Measurements from ENCODE around the gene GLRX. TPM values are rescaled to one million over a fixed set of nuclear protein-coding genes. Genes with fewer than 3 reads are reported as not detected.
"Not testable (repeated sequence)": the region's sequence is repeated elsewhere in the genome, so short reads cannot be mapped to it uniquely, and the experiment has no call there.

GLRX gene
- polyA plus RNA-seq, 1 donor (not counting 4 experiments of a cell fraction or from before 2014, with no cell fraction given) = 15.6 TPM

DNA sequence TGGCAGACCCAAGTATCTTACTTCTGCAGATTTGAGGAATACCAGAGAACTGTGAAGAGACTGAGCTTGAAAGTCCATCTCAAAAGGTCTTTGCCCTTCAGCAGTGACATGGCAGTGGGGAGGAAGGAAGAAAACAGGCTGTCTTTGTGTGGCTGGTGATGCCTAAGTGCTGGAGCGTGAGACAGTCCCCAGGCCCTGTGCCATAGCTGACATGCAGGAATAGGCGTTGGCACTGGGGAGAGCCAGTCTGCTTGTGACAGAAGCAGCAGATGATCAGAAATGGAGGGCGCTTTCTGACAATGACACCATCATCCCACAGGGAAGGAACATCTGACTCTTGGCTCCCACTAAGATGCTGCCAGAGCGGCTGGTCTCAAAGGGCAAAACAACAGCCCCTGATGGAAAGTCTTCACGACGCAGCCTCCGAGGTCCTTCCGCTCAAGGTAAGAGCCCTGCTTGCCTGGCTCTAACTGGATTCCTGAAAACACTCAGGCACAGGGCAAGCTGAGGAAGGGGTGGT is 15.5 kb upstream of the GLRX start:
- no peak for FAIRE-seq

DNA sequence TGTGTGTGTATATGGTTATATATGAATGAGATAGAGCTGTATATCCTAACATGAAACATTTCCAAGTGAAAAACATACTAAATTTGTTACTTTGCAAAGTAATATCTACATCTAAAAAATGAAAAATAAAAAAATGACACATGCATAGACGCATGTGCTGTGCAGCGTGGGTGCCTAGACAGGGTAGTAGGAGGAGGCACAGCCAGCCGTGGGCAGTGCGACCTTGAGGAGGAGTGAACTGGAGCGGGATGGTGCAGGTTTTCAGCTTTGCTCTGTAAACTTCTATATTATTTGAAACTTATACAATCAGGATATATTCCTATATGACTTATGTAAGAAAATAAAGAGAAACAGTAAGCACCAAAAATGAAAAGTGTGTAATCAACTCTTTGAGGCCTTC is 15.0 kb upstream of the GLRX start:
- H3K27ac ChIP-seq (ENCODE audit: control insufficient read depth, insufficient read depth, low read length) = no peak overlapping the region
- no peak for FAIRE-seq
- H3K79me2 ChIP-seq (ENCODE audit: control insufficient read depth, insufficient read depth, low read length) = no peaks in the 10 kb centered on the region

More for the DNA sequence above, 15.5 kb upstream of the GLRX start:
- no peak overlapping the region for H2AFZ ChIP-seq (ENCODE audit: control insufficient read depth, low read length)
- no peak overlapping the region for H3K27ac ChIP-seq (ENCODE audit: control insufficient read depth, insufficient read depth, low read length)
- no peaks in the 10 kb centered on the region for H4K20me1 ChIP-seq (ENCODE audit: control insufficient read depth, extremely low read depth, insufficient read depth, low read length)
- H3K9me1 ChIP-seq (ENCODE audit: control insufficient read depth, extremely low read depth, insufficient read depth, low read length) = no peaks in the 10 kb centered on the region
- H3K36me3 ChIP-seq (ENCODE audit: control insufficient read depth in 2 of 2, extremely low read depth in 1 of 2, insufficient read depth in 2 of 2, low read length in 2 of 2) = no peaks in the 10 kb centered on the region
- H3K9ac ChIP-seq (ENCODE audit: control insufficient read depth, extremely low read depth, insufficient read depth, low read length) = no peak overlapping the region
- DNase-seq (ENCODE audit: low read depth, low spot score) = no peak
- H3K4me1 ChIP-seq (ENCODE audit: control insufficient read depth, extremely low read depth, insufficient read depth, low read length) = peaks cover 2% of the 10 kb centered on the region
- TF ChIP-seq EZH2 (IDR thresholded peaks at IDR 0.05; ENCODE audit: low read length) = no peak
- TF ChIP-seq, protein P1, sequence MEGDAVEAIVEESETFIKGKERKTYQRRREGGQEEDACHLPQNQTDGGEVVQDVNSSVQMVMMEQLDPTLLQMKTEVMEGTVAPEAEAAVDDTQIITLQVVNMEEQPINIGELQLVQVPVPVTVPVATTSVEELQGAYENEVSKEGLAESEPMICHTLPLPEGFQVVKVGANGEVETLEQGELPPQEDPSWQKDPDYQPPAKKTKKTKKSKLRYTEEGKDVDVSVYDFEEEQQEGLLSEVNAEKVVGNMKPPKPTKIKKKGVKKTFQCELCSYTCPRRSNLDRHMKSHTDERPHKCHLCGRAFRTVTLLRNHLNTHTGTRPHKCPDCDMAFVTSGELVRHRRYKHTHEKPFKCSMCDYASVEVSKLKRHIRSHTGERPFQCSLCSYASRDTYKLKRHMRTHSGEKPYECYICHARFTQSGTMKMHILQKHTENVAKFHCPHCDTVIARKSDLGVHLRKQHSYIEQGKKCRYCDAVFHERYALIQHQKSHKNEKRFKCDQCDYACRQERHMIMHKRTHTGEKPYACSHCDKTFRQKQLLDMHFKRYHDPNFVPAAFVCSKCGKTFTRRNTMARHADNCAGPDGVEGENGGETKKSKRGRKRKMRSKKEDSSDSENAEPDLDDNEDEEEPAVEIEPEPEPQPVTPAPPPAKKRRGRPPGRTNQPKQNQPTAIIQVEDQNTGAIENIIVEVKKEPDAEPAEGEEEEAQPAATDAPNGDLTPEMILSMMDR (optimal IDR thresholded peaks at IDR 0.05 in 1 of 3, IDR thresholded peaks at IDR 0.05 in 1 of 3, conservative IDR thresholded peaks at IDR 0.05 in 1 of 3; ENCODE audit: extremely low read depth in 1 of 3, insufficient read depth in 2 of 3, low read length in 3 of 3) = no peak
- no peaks in the 10 kb centered on the region for H3K27me3 ChIP-seq (ENCODE audit: control insufficient read depth, extremely low read depth, insufficient read depth, low read length)
- no peaks in the 10 kb centered on the region for H3K79me2 ChIP-seq (ENCODE audit: control insufficient read depth, insufficient read depth, low read length)
- dilution Hi-C loops (cut with MboI; ENCODE audit: extremely low pct_ligation_motif_present, low sequenced_read_pairs) = no loop called here
- H3K4me2 ChIP-seq (ENCODE audit: control insufficient read depth, extremely low read depth, insufficient read depth, low read depth, low read length) = no peak overlapping the region
- H3K4me3 ChIP-seq (ENCODE audit: control insufficient read depth in 2 of 3, extremely low read depth in 1 of 3, insufficient read depth in 2 of 3, low read depth in 1 of 3, low read length in 3 of 3) = no peak overlapping the region
- H3K9me3 ChIP-seq (ENCODE audit: control insufficient read depth, low read depth, low read length) = no peaks in the 10 kb centered on the region

DNA sequence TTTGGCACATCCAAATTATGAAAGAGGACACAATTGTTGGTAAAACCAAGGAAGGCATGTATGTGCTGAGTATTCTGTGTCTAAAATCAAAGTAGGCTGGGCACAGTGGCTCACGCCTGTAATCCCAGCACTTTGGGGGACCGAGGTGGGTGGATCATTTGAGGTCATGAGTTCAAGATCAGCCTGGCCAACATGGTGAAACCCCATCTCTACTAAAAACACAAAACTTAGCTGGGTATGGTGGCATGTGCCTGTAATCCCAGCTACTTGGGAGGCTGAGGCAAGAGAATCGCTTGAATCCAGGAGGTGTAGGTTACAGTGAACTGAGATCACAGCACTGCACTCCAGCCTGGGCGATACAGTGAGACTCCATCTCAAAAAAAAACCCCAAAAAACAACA is 14.4 kb upstream of the GLRX start:
- DNase-seq (ENCODE audit: low read depth, low spot score); H3K4me3 ChIP-seq (ENCODE audit: control insufficient read depth in 2 of 3, extremely low read depth in 1 of 3, insufficient read depth in 2 of 3, low read depth in 1 of 3, low read length in 3 of 3); H3K9me1 ChIP-seq (ENCODE audit: control insufficient read depth, extremely low read depth, insufficient read depth, low read length); H3K36me3 ChIP-seq (ENCODE audit: control insufficient read depth in 2 of 2, extremely low read depth in 1 of 2, insufficient read depth in 2 of 2, low read length in 2 of 2); H4K20me1 ChIP-seq (ENCODE audit: control insufficient read depth, extremely low read depth, insufficient read depth, low read length); dilution Hi-C loops (cut with MboI; ENCODE audit: extremely low pct_ligation_motif_present, low sequenced_read_pairs); H3K9ac ChIP-seq (ENCODE audit: control insufficient read depth, extremely low read depth, insufficient read depth, low read length); H2AFZ ChIP-seq (ENCODE audit: control insufficient read depth, low read length); H3K9me3 ChIP-seq (ENCODE audit: control insufficient read depth, low read depth, low read length); H3K4me2 ChIP-seq (ENCODE audit: control insufficient read depth, extremely low read depth, insufficient read depth, low read depth, low read length); FAIRE-seq; H3K79me2 ChIP-seq (ENCODE audit: control insufficient read depth, insufficient read depth, low read length); H3K27me3 ChIP-seq (ENCODE audit: control insufficient read depth, extremely low read depth, insufficient read depth, low read length); H3K4me1 ChIP-seq (ENCODE audit: control insufficient read depth, extremely low read depth, insufficient read depth, low read length); H3K27ac ChIP-seq (ENCODE audit: control insufficient read depth, insufficient read depth, low read length): not testable (repeated sequence)

More for the DNA sequence above, 15.0 kb upstream of the GLRX start:
- Histone ChIP-seq H3K4me1 (ENCODE audit: control insufficient read depth, extremely low read depth, insufficient read depth, low read length) (peaks cover 7% of the 10 kb centered on the region), H3K9ac (ENCODE audit: control insufficient read depth, extremely low read depth, insufficient read depth, low read length) (no peak overlapping the region), H3K4me3 (ENCODE audit: control insufficient read depth in 2 of 3, extremely low read depth in 1 of 3, insufficient read depth in 2 of 3, low read depth in 1 of 3, low read length in 3 of 3) (no peak overlapping the region), H3K4me2 (ENCODE audit: control insufficient read depth, extremely low read depth, insufficient read depth, low read depth, low read length) (no peak overlapping the region), H2AFZ (ENCODE audit: control insufficient read depth, low read length) (no peak overlapping the region), H4K20me1 (ENCODE audit: control insufficient read depth, extremely low read depth, insufficient read depth, low read length) (no peaks in the 10 kb centered on the region), H3K9me3 (ENCODE audit: control insufficient read depth, low read depth, low read length) (no peaks in the 10 kb centered on the region), H3K27me3 (ENCODE audit: control insufficient read depth, extremely low read depth, insufficient read depth, low read length) (no peaks in the 10 kb centered on the region), H3K9me1 (ENCODE audit: control insufficient read depth, extremely low read depth, insufficient read depth, low read length) (no peaks in the 10 kb centered on the region), H3K36me3 (ENCODE audit: control insufficient read depth in 2 of 2, extremely low read depth in 1 of 2, insufficient read depth in 2 of 2, low read length in 2 of 2) (no peaks in the 10 kb centered on the region)
- no peak for DNase-seq (ENCODE audit: low read depth, low spot score)
- dilution Hi-C loops (cut with MboI; ENCODE audit: extremely low pct_ligation_motif_present, low sequenced_read_pairs) = no loop called here
- TF ChIP-seq EZH2 (IDR thresholded peaks at IDR 0.05; ENCODE audit: low read length) = no peak
- TF ChIP-seq, protein P1 (optimal IDR thresholded peaks at IDR 0.05 in 1 of 3, IDR thresholded peaks at IDR 0.05 in 1 of 3, conservative IDR thresholded peaks at IDR 0.05 in 1 of 3; ENCODE audit: extremely low read depth in 1 of 3, insufficient read depth in 2 of 3, low read length in 3 of 3) = no peak
